ENCODE data around the gene ABCD1.

GRCh38 chrX:153766871-153767673, 42.4 kb downstream of the ABCD1 start:
- TF ChIP-seq CTCF (conservative IDR thresholded peaks at IDR 0.05) (no peak), ZFX (IDR thresholded peaks at IDR 0.05) (no peak)
